Effector memory CD4-positive, alpha-beta T cell (primary cell): ENCODE results near the gene FOXE1.

ENCODE experiments used
- DNase-seq, 3 donors: peaks; one replicate each; pipeline ENCODE4 v3.0.0-alpha.2; 2020
- H3K27ac ChIP-seq: 2 replicates; pipeline ENCODE4 v1.7.0; 2013; ENCODE audit warnings: mild to moderate bottlenecking, low read length, moderate library complexity; ENCODE audit not compliant: insufficient read depth, poor library complexity, severe bottlenecking
- H3K27me3 ChIP-seq: replicated peaks from 2 replicates; pipeline ENCODE4 v1.7.0; 2013; ENCODE audit warnings: mild to moderate bottlenecking, low read length; ENCODE audit not compliant: insufficient read depth, control insufficient read depth, poor library complexity, severe bottlenecking
- H3K36me3 ChIP-seq: 2 replicates; pipeline ENCODE4 v1.7.0; 2013; ENCODE audit warnings: mild to moderate bottlenecking, low read length, moderate library complexity; ENCODE audit not compliant: control insufficient read depth, insufficient read depth
- H3K4me1 ChIP-seq: 2 replicates; pipeline ENCODE4 v1.7.0; 2013; ENCODE audit warnings: low read length, mild to moderate bottlenecking; ENCODE audit not compliant: control insufficient read depth, insufficient read depth, poor library complexity, severe bottlenecking
- H3K4me3 ChIP-seq: 2 replicates; pipeline ENCODE4 v1.7.0; 2013; ENCODE audit warnings: low read length, low read depth, mild to moderate bottlenecking; ENCODE audit not compliant: insufficient read depth, poor library complexity, severe bottlenecking
- H3K9me3 ChIP-seq: 2 replicates; pipeline ENCODE4 v1.7.0; 2013; ENCODE audit warnings: mild to moderate bottlenecking, low read length, moderate library complexity; ENCODE audit not compliant: control insufficient read depth

Gene FOXE1

GRCh38 chr9:97880336-97880735 lies 27.3 kb downstream of the FOXE1 start:
- Histone ChIP-seq H3K36me3 (no peaks in the 10 kb centered on the region), H3K9me3 (no peaks in the 10 kb centered on the region)
- no peak for DNase-seq

GRCh38 chr9:97889941-97890887 lies 37.2 kb downstream of the FOXE1 start:
- peak; percentile 21 to 48 (median 39) for DNase-seq
- H3K27ac ChIP-seq: no peak overlapping the region

More at GRCh38 chr9:97880336-97880735, 27.3 kb downstream of the FOXE1 start:
- H3K27me3 ChIP-seq: no peaks in the 10 kb centered on the region
- no peak overlapping the region for H3K4me3 ChIP-seq
- H3K27ac ChIP-seq: no peak overlapping the region
- H3K4me1 ChIP-seq: no peaks in the 10 kb centered on the region

GRCh38 chr9:97891736-97892135 lies 38.7 kb downstream of the FOXE1 start:
- H3K4me1 ChIP-seq: peaks cover 4% of the 10 kb centered on the region
- H3K27me3 ChIP-seq: no peaks in the 10 kb centered on the region
- H3K27ac ChIP-seq: no peak overlapping the region
- H3K36me3 ChIP-seq: no peaks in the 10 kb centered on the region
- no peaks in the 10 kb centered on the region for H3K9me3 ChIP-seq
- DNase-seq: no peak
- no peak overlapping the region for H3K4me3 ChIP-seq

More at GRCh38 chr9:97889941-97890887, 37.2 kb downstream of the FOXE1 start:
- Histone ChIP-seq H3K4me3 (no peak overlapping the region), H3K9me3 (no peaks in the 10 kb centered on the region), H3K36me3 (no peaks in the 10 kb centered on the region), H3K27me3 (no peaks in the 10 kb centered on the region), H3K4me1 (peaks cover 4% of the 10 kb centered on the region)

- H3K9me3 ChIP-seq: no peaks in the 10 kb centered on the region
- peaks cover 4% of the 10 kb centered on the region for H3K4me1 ChIP-seq
- no peak for DNase-seq
- H3K4me3 ChIP-seq: no peak overlapping the region
- H3K27me3 ChIP-seq: no peaks in the 10 kb centered on the region
- H3K36me3 ChIP-seq: peaks cover 2% of the 10 kb centered on the region
- no peak overlapping the region for H3K27ac ChIP-seq
Measured at GRCh38 chr9:97892421-97892820, 39.4 kb downstream of the FOXE1 start.

- Histone ChIP-seq H3K27ac (no peak overlapping the region), H3K9me3 (no peaks in the 10 kb centered on the region), H3K4me3 (no peak overlapping the region), H3K36me3 (peaks cover 8% of the 10 kb centered on the region), H3K27me3 (no peaks in the 10 kb centered on the region), H3K4me1 (no peaks in the 10 kb centered on the region)
- no peak for DNase-seq
Measured at GRCh38 chr9:97895211-97895610, 42.2 kb downstream of the FOXE1 start.

GRCh38 chr9:97895695-97896332 lies 42.8 kb downstream of the FOXE1 start:
- H3K27me3 ChIP-seq: no peaks in the 10 kb centered on the region
- peaks cover 8% of the 10 kb centered on the region for H3K36me3 ChIP-seq
- no peak overlapping the region for H3K27ac ChIP-seq
- H3K4me1 ChIP-seq: peaks cover 3% of the 10 kb centered on the region
- H3K4me3 ChIP-seq: no peak overlapping the region
- H3K9me3 ChIP-seq: no peaks in the 10 kb centered on the region
- no peak for DNase-seq

- no peak overlapping the region for H3K27ac ChIP-seq
- no peak for DNase-seq
- no peaks in the 10 kb centered on the region for H3K27me3 ChIP-seq
- no peaks in the 10 kb centered on the region for H3K9me3 ChIP-seq
- H3K36me3 ChIP-seq: peaks cover 8% of the 10 kb centered on the region
- H3K4me3 ChIP-seq: no peak overlapping the region
- H3K4me1 ChIP-seq: peaks cover 39% of the 10 kb centered on the region
Measured at GRCh38 chr9:97900103-97900737, 47.2 kb downstream of the FOXE1 start.

- no peaks in the 10 kb centered on the region for H3K9me3 ChIP-seq
- H3K36me3 ChIP-seq: peaks cover 8% of the 10 kb centered on the region
- no peaks in the 10 kb centered on the region for H3K27me3 ChIP-seq
- peak overlapping the region; percentile 45 for H3K27ac ChIP-seq
- H3K4me3 ChIP-seq: no peak overlapping the region
- no peak for DNase-seq
- peaks cover 45% of the 10 kb centered on the region for H3K4me1 ChIP-seq
Measured at GRCh38 chr9:97900738-97901565, 47.9 kb downstream of the FOXE1 start.

GRCh38 chr9:97903177-97903576 lies 50.2 kb downstream of the FOXE1 start:
- Histone ChIP-seq H3K4me3 (no peak overlapping the region), H3K27me3 (no peaks in the 10 kb centered on the region), H3K9me3 (no peaks in the 10 kb centered on the region), H3K36me3 (peaks cover under 1% of the 10 kb centered on the region), H3K27ac (peak overlapping the region; percentile 86), H3K4me1 (peaks cover 63% of the 10 kb centered on the region)
- no peak for DNase-seq
